Trophoblast cell (in vitro differentiated cells and primary cell): ENCODE data around the gene PIGA.
A peak's percentile ranks its signal among the peaks of the same experiment; 100 is the strongest.

Experiments
- DNase-seq, 2 donors: peaks; one replicate each; pipeline ENCODE4 v3.0.0-alpha.2; 2016
- H2AFZ ChIP-seq: 2 replicates; pipeline ENCODE4 v1.6.1; 2013; ENCODE audit warnings: low read length, moderate library complexity, mild to moderate bottlenecking; ENCODE audit not compliant: insufficient read depth, poor library complexity
- H2AK5ac ChIP-seq: 2 replicates; pipeline ENCODE4 v1.6.1; 2013; ENCODE audit warnings: mild to moderate bottlenecking, low read length
- H2BK120ac ChIP-seq: 2 replicates; pipeline ENCODE4 v1.6.1; 2013; ENCODE audit warnings: low read length, mild to moderate bottlenecking, moderate library complexity; ENCODE audit not compliant: insufficient read depth, poor library complexity
- H2BK12ac ChIP-seq: 2 replicates; pipeline ENCODE4 v1.6.1; 2013; ENCODE audit warnings: mild to moderate bottlenecking, low read length, moderate library complexity
- H2BK5ac ChIP-seq: 2 replicates; pipeline ENCODE4 v1.6.1; 2013; ENCODE audit warnings: low read length, low read depth, moderate library complexity, mild to moderate bottlenecking; ENCODE audit not compliant: poor library complexity
- H3K14ac ChIP-seq: 2 replicates; pipeline ENCODE4 v1.6.1; 2013; ENCODE audit warnings: mild to moderate bottlenecking, low read length
- H3K18ac ChIP-seq: 2 replicates; pipeline ENCODE4 v1.6.1; 2013; ENCODE audit warnings: mild to moderate bottlenecking, low read length
- H3K23ac ChIP-seq: 2 replicates; pipeline ENCODE4 v1.6.1; 2013; ENCODE audit warnings: low read length
- H3K27ac ChIP-seq: 2 replicates; pipeline ENCODE4 v1.5.1; 2013; ENCODE audit warnings: low read depth, mild to moderate bottlenecking, inconsistent platforms, low read length, moderate library complexity
- H3K27me3 ChIP-seq: 2 replicates; pipeline ENCODE4 v1.6.1; 2013; ENCODE audit warnings: inconsistent platforms, mild to moderate bottlenecking, low read length, moderate library complexity; ENCODE audit not compliant: insufficient read depth
- H3K36me3 ChIP-seq, 2 experiments: 1 replicate in 1 of 2; 2 replicates in 1 of 2; pipeline ENCODE4 v1.6.1; 2013; ENCODE audit warnings: low read length in 2 of 2, mild to moderate bottlenecking in 2 of 2, moderate library complexity in 1 of 2; ENCODE audit not compliant: insufficient read depth in 2 of 2, control insufficient read depth in 1 of 2
- H3K4ac ChIP-seq: 2 replicates; pipeline ENCODE4 v1.6.1; 2013; ENCODE audit warnings: low read depth, mild to moderate bottlenecking, low read length, moderate library complexity
- H3K4me1 ChIP-seq, 2 experiments: 1 replicate in 1 of 2; 2 replicates in 1 of 2; pipeline ENCODE4 v1.6.1; 2013; ENCODE audit warnings: low read length in 2 of 2, mild to moderate bottlenecking in 2 of 2, moderate library complexity in 1 of 2; ENCODE audit not compliant: insufficient read depth in 2 of 2, control insufficient read depth in 1 of 2
- H3K4me2 ChIP-seq: 2 replicates; pipeline ENCODE4 v1.6.1; 2013; ENCODE audit warnings: inconsistent platforms, mild to moderate bottlenecking, low read length, moderate library complexity
- H3K4me3 ChIP-seq: 2 replicates; pipeline ENCODE4 v1.5.1; 2013; ENCODE audit warnings: mild to moderate bottlenecking, low read depth, low read length, inconsistent platforms
- H3K79me1 ChIP-seq: one replicate; pipeline ENCODE4 v1.6.1; 2013; ENCODE audit warnings: low read length
- H3K79me2 ChIP-seq: 2 replicates; pipeline ENCODE4 v1.6.1; 2013; ENCODE audit warnings: low read length, mild to moderate bottlenecking; ENCODE audit not compliant: control insufficient read depth, insufficient read depth, poor library complexity
- H3K9ac ChIP-seq: 2 replicates; pipeline ENCODE4 v1.6.1; 2013; ENCODE audit warnings: mild to moderate bottlenecking, low read length
- H3K9me3 ChIP-seq: 2 replicates; pipeline ENCODE4 v1.6.1; 2013; ENCODE audit warnings: low read depth, mild to moderate bottlenecking, control low read depth, inconsistent platforms, low read length; ENCODE audit not compliant: insufficient read depth
- H4K12ac ChIP-seq: 2 replicates; pipeline ENCODE4 v1.6.1; 2013; ENCODE audit warnings: low read depth, mild to moderate bottlenecking, low read length, moderate library complexity
- H4K8ac ChIP-seq: 2 replicates; pipeline ENCODE4 v1.6.1; 2013; ENCODE audit warnings: low read depth, mild to moderate bottlenecking, low read length, moderate library complexity
- H4K91ac ChIP-seq: one replicate; pipeline ENCODE4 v1.6.1; 2013; ENCODE audit warnings: low read depth, mild to moderate bottlenecking, low read length, moderate library complexity
- whole genome bisulfite sequencing: extraction: QIAGEN DNeasy Blood & Tissue Kit; methylation state at CpG from one replicate; pipeline ENCODE4 v1.1.7; 2013; ENCODE audit warnings: missing lambda C conversion rate; ENCODE audit not compliant: insufficient read length, insufficient coverage; ENCODE audit errors: extremely low coverage; 5-methylcytosine and 5-hydroxymethylcytosine counted together

Gene PIGA

DNA sequence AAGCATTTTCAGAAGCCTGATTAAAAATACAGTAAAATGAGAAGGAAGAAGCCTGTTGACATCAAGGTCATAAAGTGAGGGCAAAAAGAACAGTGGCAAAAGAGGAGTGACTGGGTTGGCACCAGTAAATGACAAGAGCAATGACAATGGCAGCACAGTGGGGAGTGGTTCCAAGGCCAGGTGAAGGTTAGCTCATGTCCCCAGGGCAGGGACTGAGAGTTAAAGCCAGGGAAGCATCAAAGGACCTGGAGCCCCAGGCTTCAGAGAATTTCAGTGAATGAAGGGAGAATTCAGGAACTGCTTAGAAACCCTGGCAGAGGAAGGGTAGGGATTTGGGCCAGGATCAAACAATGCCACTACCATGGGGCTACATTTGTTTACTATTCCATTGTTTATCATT is 8.8 kb upstream of the PIGA start:
- H3K4me1 ChIP-seq = no peaks in the 10 kb centered on the region
- no peaks in the 10 kb centered on the region for H3K79me1 ChIP-seq
- H3K27me3 ChIP-seq = no peaks in the 10 kb centered on the region
- H3K23ac ChIP-seq = no peak overlapping the region
- no peak overlapping the region for H2BK5ac ChIP-seq
- no peaks in the 10 kb centered on the region for H3K79me2 ChIP-seq
- H3K4me2 ChIP-seq = no peak overlapping the region
- no peak for DNase-seq
- H2BK12ac ChIP-seq = no peak overlapping the region
- H3K4ac ChIP-seq = no peak overlapping the region
- no peaks in the 10 kb centered on the region for H3K9me3 ChIP-seq
- no peak overlapping the region for H2BK120ac ChIP-seq
- H3K27ac ChIP-seq = no peak overlapping the region
- H3K9ac ChIP-seq = no peak overlapping the region
- H3K18ac ChIP-seq = no peak overlapping the region
- no peak overlapping the region for H4K91ac ChIP-seq
- H3K36me3 ChIP-seq = no peaks in the 10 kb centered on the region
- H3K14ac ChIP-seq = no peak overlapping the region
- H2AK5ac ChIP-seq = no peak overlapping the region
- H4K8ac ChIP-seq = no peak overlapping the region
- H4K12ac ChIP-seq = no peak overlapping the region
- H3K4me3 ChIP-seq = no peak overlapping the region
- H2AFZ ChIP-seq = no peak overlapping the region

GRCh38 chrX:15343075-15343476 is 7.8 kb upstream of the PIGA start:
- DNase-seq = peak; percentile 76 to 94
- no peak overlapping the region for H2AFZ ChIP-seq
- no peaks in the 10 kb centered on the region for H3K79me1 ChIP-seq
- H2BK120ac ChIP-seq = no peak overlapping the region
- no peaks in the 10 kb centered on the region for H3K79me2 ChIP-seq
- no peak overlapping the region for H3K23ac ChIP-seq
- no peak overlapping the region for H3K18ac ChIP-seq
- no peak overlapping the region for H4K91ac ChIP-seq
- H3K27me3 ChIP-seq = no peaks in the 10 kb centered on the region
- H3K9ac ChIP-seq = no peak overlapping the region
- WGBS = no CpG with 5 or more reads among the region's 5 CpGs
- no peak overlapping the region for H2BK12ac ChIP-seq
- H3K36me3 ChIP-seq = no peaks in the 10 kb centered on the region
- no peak overlapping the region for H3K4ac ChIP-seq
- no peaks in the 10 kb centered on the region for H3K4me1 ChIP-seq
- no peak overlapping the region for H4K12ac ChIP-seq
- H2BK5ac ChIP-seq = no peak overlapping the region
- no peak overlapping the region for H3K4me3 ChIP-seq
- H2AK5ac ChIP-seq = no peak overlapping the region
- H3K27ac ChIP-seq = no peak overlapping the region
- H3K4me2 ChIP-seq = no peak overlapping the region
- H4K8ac ChIP-seq = no peak overlapping the region
- no peak overlapping the region for H3K14ac ChIP-seq
- H3K9me3 ChIP-seq = no peaks in the 10 kb centered on the region

- H4K12ac ChIP-seq = no peak overlapping the region
- no peak overlapping the region for H2BK12ac ChIP-seq
- no peak overlapping the region for H2BK120ac ChIP-seq
- no peak overlapping the region for H3K9ac ChIP-seq
- no peak overlapping the region for H3K27ac ChIP-seq
- H4K8ac ChIP-seq = no peak overlapping the region
- no peaks in the 10 kb centered on the region for H3K9me3 ChIP-seq
- H2AK5ac ChIP-seq = no peak overlapping the region
- no peaks in the 10 kb centered on the region for H3K4me1 ChIP-seq
- no peaks in the 10 kb centered on the region for H3K36me3 ChIP-seq
- DNase-seq = no peak
- no peaks in the 10 kb centered on the region for H3K27me3 ChIP-seq
- no peak overlapping the region for H3K23ac ChIP-seq
- WGBS = no CpG with 5 or more reads among the region's 2 CpGs
- H3K79me1 ChIP-seq = no peaks in the 10 kb centered on the region
- H2AFZ ChIP-seq = no peak overlapping the region
- no peak overlapping the region for H3K14ac ChIP-seq
- no peak overlapping the region for H3K4me3 ChIP-seq
- H3K4ac ChIP-seq = no peak overlapping the region
- H3K4me2 ChIP-seq = no peak overlapping the region
- no peak overlapping the region for H3K18ac ChIP-seq
- H4K91ac ChIP-seq = no peak overlapping the region
- no peaks in the 10 kb centered on the region for H3K79me2 ChIP-seq
- no peak overlapping the region for H2BK5ac ChIP-seq
Observed at GRCh38 chrX:15340867-15341266, 5.5 kb upstream of the PIGA start.

- Histone ChIP-seq H3K79me2 (peaks cover 4% of the 10 kb centered on the region), H2BK12ac (no peak overlapping the region), H2AFZ (no peak overlapping the region), H3K27ac (no peak overlapping the region), H3K4me1 (no peaks in the 10 kb centered on the region), H2AK5ac (no peak overlapping the region), H4K12ac (no peak overlapping the region), H4K8ac (peak overlapping the region; percentile 54), H3K23ac (no peak overlapping the region), H3K14ac (no peak overlapping the region), H3K4me2 (peak overlapping the region; percentile 66), H4K91ac (no peak overlapping the region), H2BK5ac (no peak overlapping the region), H3K4ac (no peak overlapping the region), H3K18ac (no peak overlapping the region), H2BK120ac (no peak overlapping the region), H3K79me1 (peaks cover 4% of the 10 kb centered on the region), H3K9me3 (no peaks in the 10 kb centered on the region), H3K27me3 (no peaks in the 10 kb centered on the region), H3K9ac (no peak overlapping the region), H3K36me3 (peaks cover 3 to 9% of the 10 kb centered on the region in 2 experiments), H3K4me3 (no peak overlapping the region)
- peak; percentile 80 to 91 for DNase-seq
- no CpG with 5 or more reads among the region's 10 CpGs for whole genome bisulfite sequencing
Observed at GRCh38 chrX:15336023-15336413, 695 bp upstream of the PIGA start.
